DOHH2 (cell line): ENCODE results near the gene ACSM2A.
"Not testable (repeated sequence)": the region's sequence is repeated elsewhere in the genome, so short reads cannot be mapped to it uniquely, and the experiment has no call there.

Experiments
- EZH2phosphoT487 ChIP-seq: fragments of 200-600 bp; sonication (generic); IDR thresholded peaks from 2 replicates; pipeline ENCODE4 v1.6.1; 2017; ENCODE audit warnings: borderline replicate concordance, mild to moderate bottlenecking, antibody characterized with exemption, low read length, moderate library complexity, mixed read lengths
- TF ChIP-seq, protein P1 (sequence below): fragments of 200-600 bp; sonication (generic); IDR thresholded peaks from one replicate; pipeline ENCODE4 v1.5.1; 2014; ENCODE audit warnings: antibody characterized with exemption, mild to moderate bottlenecking, low read depth, low read length; ENCODE audit not compliant: poor library complexity, severe bottlenecking

DNA sequence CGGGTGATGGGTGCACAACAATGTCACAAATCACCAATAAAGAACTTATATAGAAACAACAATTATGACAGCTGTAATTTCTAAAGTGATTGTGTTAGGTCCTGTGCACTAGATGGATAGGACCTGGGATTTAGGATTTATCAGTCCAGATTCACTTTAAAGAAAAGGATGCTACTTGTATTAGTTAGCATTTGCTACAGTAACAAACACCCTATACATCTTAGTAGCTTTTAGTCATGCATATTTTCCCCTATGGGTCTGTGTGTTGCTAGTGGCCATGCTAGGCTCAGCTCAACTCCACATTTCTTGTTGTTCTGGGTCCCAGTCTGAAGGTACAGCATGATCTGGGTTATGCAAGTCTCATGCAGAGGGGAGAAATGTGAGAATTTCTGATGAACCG, 7.9 kb downstream of the ACSM2A start:
- TF ChIP-seq, protein P1, sequence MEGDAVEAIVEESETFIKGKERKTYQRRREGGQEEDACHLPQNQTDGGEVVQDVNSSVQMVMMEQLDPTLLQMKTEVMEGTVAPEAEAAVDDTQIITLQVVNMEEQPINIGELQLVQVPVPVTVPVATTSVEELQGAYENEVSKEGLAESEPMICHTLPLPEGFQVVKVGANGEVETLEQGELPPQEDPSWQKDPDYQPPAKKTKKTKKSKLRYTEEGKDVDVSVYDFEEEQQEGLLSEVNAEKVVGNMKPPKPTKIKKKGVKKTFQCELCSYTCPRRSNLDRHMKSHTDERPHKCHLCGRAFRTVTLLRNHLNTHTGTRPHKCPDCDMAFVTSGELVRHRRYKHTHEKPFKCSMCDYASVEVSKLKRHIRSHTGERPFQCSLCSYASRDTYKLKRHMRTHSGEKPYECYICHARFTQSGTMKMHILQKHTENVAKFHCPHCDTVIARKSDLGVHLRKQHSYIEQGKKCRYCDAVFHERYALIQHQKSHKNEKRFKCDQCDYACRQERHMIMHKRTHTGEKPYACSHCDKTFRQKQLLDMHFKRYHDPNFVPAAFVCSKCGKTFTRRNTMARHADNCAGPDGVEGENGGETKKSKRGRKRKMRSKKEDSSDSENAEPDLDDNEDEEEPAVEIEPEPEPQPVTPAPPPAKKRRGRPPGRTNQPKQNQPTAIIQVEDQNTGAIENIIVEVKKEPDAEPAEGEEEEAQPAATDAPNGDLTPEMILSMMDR = not testable (repeated sequence)
- TF ChIP-seq EZH2phosphoT487 = not testable (repeated sequence)
